ENCODE data around the gene CNOT6.
A peak's percentile ranks its signal among the peaks of the same experiment; 100 is the strongest.
"Not testable (repeated sequence)": the region's sequence is repeated elsewhere in the genome, so short reads cannot be mapped to it uniquely, and the experiment has no call there.

The CNOT6 gene

DNA sequence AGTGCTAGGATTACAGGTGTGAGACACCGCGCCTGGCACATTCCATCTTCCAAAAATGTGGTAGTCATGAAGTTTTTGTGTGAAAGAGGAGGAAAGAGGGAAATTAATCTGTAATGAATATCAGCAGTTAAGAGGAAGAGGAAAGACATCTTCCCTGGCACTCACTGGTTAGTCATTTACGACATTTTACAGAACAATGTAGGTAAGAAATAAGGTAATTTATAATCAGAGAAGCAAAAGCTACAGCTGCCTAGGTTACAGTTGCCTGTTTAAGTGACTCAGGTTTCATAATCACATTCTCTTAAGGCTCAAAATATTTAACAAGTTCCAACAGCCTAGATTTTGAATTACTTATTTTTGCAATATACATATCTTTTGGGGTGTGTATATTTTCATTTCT is 26.9 kb downstream of the CNOT6 start:
- DNase-seq (ENCODE audit: low read depth), result no peak

DNA sequence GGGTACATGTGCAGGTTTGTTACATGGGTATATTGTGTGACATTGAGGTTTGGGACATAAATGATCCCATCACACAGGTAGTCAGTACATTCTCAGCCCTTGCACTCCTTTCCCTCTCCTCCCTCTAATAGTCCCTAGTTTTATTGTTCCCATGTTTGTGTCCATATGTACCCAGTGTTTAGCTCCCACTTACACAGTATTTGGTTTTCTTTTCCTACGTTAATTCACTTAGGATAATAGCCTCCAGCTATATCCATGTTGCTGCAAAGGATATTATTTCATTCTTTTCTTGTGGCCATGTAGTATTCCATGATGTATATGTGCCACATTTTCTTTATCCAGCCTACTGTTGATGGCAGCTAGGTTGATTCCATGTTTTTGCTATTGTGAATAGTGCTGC is 27.4 kb downstream of the CNOT6 start:
- no peak for DNase-seq (ENCODE audit: low read depth)

DNA sequence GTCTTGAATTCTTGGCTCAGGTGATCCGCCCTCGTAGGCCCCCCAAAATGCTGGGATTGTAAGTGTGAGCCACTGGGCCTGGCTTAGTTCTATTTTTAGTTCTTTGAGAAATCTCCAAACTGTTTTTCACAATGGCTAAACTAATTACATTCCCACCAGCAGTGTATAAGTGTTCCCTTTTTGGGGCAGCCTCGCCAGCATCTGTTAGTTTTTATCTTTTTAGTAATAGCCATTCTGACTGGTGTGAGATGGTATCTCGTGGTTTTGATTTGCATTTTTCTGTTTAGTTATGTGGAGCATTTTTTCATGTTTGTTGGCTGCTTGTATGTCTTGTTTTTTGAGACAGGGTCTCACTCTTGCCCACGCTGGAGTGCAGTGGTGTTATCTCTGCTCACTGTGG is 28.2 kb downstream of the CNOT6 start:
- peak; percentile 16 for DNase-seq (ENCODE audit: low read depth)

DNA sequence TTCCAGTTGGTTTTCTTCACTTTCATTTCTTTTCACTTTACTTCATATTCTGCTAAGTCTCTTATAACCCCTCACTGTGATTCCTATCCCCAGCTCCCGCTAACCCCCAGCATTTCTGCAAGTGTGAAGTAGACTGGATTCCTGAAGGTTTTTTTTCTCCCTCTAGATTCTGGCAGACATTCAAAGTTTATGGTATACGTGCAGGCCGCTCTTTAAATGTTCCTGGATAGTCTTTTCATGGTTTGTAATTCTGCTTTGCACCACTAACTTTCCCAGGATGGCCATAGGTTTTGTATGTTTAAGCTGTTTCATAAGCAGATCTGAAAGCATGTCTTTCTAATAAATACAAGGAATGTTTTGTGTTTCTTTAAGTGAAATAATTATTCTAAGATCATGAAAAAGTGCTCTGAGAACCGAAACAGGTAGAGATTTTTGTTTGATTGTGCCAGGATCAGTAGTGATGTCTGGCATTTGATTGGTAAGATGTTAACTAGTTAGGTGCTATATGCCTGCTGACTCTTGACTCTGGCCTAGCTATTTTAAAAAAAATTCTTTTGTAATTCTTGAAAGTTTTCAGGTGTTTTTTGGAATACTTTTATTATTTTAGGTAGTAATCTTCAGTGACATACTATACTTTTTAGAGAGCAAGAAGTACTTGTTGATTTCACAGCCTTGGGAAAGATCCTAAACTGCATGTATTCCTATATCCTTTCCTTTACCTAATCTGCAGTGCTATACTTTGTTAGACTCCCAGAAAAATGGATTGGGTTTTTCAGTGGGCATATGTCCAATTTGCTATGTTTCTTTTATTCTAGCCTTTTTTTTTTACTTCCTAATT is 29.7 kb downstream of the CNOT6 start:
- no peak for DNase-seq (ENCODE audit: low read depth)

DNA sequence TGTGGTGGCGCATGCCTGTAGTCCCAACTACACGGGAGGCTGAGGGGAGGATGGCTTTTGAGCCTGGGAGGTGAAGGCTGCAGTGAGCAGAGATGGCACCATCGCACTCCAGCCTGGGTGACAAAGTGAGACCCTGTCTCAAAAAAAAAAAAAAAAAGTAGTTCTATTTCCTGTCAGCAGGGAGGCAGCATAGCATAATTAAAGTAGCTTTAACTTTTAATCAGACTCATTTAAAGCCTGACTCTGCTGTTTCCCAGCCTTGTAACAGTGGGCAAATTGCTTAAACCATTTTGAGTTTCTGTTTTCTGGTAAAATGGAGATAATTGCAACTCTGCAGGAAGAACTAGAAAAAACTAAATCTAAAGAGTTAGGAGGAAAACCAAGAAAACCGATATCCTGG is 31.2 kb downstream of the CNOT6 start:
- DNase-seq (ENCODE audit: low read depth), result no peak

DNA sequence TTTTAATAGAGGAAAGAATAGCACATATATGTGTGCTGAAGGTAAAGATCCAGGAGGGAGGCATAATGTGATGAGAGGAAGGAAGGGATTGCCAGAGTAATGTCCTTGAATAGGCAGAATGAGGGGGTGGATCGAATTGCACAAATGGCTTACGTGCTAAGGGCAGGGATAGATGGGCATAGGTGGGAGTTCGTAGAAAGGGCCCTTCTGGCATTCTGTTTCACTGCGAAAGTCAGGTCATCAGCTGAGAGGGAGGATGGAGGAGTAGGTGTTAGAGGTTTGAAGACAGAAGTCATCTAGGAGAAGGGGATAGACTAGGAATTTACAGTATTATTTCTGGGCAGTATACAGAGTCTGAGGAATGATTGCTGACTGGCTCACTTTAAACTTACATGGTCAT is 32.1 kb downstream of the CNOT6 start:
- DNase-seq (ENCODE audit: low read depth), result no peak

DNA sequence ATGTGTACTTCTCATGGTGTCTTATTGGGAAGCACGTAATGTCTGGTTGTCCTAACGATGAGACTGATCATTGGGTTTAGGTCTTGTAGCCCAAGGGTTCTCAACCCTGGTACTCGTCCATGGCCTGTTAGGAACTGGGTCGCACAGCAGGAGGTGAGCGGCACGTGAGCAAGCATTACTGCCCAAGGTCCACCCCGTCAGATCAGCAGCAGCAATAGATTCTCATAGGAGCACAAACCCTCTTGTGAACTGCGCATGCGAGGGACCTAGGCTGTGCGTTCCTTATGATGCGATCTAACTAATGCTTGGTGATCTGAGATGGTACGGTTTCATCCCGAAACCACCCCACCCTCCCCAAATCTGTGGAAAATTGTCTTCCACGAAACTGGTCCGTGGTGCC is 33.5 kb downstream of the CNOT6 start:
- DNase-seq (ENCODE audit: low read depth), result no peak

DNA sequence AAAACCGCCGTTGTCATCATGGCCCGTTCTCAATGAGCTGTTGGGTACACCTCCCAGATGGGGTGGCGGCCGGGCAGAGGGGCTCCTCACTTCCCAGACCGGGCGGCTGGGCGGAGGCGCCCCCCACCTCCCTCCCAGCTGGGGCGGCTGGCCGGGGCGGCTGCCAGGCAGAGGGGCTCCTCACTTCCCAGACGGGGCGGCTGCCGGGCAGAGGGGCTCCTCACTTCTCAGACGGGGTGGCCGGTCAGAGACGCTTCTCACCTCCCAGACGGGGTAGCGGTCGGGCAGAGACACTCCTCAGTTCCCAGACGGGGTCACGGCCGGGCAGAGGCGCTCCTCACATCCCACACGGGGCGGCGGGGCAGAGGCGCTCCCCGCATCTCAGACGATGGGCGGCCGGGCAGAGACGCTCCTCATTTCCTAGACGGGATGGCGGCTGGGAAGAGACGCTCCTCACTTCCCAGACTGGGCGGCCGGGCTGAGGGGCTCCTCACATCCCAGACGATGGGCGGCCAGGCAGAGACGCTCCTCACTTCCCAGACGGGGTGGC is 36.9 kb downstream of the CNOT6 start:
- DNase-seq (ENCODE audit: low read depth), result not testable (repeated sequence)

DNA sequence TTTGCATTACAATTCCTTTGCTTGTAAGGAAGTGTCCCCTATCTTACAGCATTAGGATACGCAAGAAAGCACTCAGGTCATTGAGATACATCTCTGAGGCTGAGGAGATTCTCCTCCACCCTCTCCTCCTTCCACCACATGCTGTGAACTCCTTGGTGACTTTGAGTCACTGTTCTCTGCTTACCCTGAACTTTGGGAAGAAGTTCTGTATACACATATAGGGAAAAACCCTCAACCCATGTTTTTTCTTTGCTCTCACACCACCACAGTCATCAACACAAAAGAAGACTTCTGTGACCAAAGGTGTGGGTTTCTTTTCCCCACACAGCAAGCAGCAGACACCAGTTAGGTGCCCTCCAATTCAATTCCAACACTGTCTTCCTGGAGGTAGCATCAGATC is 38.1 kb downstream of the CNOT6 start:
- DNase-seq (ENCODE audit: low read depth), result no peak

DNA sequence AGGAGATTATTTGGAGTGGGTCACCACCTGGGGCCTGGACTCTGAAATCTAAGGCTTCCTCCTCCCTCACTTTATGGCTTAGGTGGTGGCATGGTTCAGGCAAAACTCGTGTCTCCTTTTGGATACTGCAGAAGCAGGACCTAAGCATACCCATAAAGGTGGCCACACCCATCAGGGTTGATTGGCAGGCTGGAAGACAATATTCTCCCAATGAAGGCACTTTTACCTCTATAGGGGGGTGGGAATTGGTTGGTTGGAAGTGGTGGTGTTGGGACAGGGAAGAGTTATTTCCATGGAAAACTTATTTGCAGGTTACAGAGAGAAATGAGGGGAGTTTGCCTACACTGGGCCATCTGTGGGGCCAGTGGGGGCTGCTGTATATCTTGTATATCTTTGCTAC is 39.7 kb downstream of the CNOT6 start:
- DNase-seq (ENCODE audit: low read depth), result no peak

DNA sequence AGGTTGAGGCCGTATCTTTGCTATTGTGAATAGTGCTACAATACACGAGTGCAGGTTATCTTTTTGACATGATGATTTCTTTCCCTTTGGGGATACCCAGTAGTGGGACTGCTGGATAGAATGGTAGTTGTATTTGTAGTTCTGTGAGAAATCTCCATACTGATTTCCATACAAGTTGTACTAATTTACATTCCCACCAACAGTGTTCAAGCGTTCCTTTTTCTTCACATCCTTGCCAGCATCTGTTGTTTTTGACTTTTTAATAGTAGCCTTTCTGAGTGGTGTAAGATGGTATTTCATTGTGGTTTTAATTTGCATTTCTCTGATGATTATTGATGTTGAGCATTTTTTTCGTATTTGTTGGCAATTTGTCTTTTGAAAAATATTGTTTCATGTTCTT is 41.4 kb downstream of the CNOT6 start:
- no peak for DNase-seq (ENCODE audit: low read depth)

DNA sequence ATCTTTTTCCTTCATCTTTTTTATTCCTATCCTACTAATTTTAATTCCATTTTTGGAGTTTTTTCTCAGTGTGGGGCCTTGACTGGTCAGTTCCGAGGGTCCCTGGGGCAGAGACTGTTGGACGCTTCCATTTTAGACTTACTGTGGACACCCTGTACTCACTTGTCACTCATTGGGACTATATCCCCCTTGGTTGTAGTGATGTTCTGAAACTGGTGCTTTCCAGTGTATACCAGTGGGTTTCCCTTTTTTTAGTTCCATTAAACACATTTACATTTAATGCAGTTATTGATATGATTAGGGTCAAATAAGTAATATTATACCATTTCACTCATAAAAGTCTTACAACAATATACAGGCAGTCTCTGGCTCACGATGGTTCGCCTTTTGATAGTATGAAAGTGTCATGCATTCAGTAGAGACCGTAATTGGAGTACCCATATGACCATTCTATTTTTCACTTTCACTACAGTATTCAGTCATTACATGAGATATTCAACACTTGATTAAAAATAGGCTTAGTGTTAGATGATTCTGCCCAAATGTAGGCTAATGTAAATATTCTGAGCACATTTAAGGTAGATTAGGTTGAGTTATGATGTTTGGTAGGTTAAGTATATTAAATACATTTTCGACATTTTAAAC is 46.0 kb downstream of the CNOT6 start:
- no peak for DNase-seq (ENCODE audit: low read depth)

DNA sequence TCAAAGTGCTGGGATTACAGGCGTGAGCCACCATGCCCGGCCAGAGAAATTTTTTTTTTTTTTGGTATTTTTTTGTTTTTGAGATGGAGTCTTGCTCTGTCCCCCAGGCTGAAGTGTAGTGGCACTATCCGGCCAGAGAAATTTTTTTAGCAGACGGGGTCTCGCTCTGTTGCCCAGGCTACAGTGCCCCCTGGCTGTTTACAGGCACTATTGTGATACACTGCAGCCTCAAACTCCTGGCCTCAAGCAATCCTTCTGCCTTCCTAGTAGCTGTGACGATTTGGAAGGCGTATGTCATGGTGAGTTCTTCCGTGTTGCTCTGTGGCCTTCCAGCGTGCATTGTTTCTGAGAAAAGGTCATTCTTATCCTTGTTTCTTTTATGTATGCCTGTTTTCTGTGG is 47.5 kb downstream of the CNOT6 start:
- no peak for DNase-seq (ENCODE audit: low read depth)

DNA sequence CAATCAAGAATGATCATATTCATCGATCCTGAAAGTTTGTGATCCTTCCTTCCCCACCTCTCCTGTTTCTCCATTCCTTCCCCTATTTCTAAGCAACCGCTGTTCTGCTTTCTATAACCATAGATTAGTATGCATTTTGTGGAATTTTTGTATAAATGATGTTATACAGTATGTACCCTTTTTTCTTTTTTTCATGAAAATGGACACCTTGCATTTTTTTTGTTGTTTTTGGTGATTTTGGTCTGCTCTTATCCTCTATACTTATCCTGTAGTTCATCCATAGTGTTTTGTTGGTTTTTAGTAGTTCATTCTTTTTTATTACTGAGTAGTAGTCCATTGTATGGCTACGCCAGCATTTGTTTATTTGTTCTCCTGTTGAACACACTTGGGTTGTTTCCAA is 51.1 kb downstream of the CNOT6 start:
- no peak for DNase-seq (ENCODE audit: low read depth)

DNA sequence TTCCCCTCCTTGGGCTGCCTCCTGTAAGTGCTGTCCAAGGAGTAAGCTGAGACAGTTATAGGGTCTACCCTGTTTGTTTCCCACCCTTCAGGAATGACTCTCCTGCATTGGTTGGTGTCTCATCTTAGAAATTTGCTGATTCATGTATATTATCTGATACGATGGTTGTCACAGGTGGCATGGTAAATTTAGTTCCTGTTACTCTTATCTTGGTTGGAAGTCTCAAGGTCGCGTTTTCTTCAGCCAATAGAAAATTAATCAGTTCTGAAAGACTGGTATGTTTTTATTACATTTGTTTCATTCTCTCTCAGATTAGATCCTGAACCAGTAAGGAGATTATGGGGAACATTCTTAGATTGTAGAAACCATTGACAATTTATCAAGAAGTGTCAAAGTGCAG is 54.4 kb downstream of the CNOT6 start:
- DNase-seq (ENCODE audit: low read depth), result no peak

DNA sequence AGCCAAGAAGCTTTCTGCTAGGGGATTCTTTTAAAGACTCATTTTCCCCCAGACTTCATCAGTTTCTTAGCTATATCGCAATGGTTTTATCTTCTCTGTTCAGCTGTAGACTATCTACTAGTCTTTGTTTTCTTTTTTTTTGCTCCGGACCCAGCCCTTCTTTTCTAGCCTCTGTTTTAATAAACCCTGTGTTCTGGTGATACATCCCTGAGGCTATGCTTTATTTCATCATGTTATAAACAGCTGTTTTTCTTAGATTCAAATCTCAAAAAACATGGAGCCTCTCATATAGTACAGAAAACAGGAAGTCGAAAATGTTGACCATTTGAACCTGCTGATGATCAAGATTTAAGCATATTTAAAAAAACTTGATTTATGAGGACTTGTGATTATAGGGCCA is 59.4 kb downstream of the CNOT6 start:
- no peak for DNase-seq (ENCODE audit: low read depth)

DNA sequence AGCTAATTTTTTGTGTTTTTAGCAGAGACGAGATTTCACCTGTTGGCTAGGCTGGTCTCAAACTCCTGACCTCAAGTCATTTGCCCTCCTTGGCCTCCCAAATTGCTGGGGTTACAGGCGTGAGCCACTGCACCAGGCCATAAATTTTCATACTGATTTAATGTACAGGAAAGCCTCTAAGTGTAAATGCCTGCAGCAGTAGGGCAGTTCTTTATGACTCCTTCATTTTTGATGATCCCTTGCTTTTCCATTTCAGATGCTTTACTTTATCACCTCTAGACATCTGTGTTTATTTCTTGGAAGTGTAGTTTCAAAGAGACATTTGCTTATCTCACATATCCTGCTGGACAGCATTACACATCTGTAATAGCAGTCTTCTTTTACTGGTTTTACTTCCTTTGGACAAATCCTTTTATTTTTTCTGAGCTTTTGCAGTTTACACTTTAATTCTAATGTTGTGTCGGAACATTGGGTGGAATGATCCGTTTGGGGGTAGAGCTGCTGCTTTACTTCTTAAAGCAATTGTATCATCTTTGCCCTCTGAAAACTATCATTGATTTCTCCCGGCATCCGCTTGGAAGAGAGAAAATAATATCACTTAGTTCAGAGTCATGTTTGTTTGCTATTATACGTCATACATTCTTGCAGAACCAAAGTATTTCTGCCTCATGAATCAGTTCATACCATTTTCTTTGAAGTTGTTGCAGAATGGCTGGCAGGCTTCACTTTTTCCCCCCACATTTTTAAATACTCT is 61.2 kb downstream of the CNOT6 start:
- peak; percentile 3 for DNase-seq (ENCODE audit: low read depth)

DNA sequence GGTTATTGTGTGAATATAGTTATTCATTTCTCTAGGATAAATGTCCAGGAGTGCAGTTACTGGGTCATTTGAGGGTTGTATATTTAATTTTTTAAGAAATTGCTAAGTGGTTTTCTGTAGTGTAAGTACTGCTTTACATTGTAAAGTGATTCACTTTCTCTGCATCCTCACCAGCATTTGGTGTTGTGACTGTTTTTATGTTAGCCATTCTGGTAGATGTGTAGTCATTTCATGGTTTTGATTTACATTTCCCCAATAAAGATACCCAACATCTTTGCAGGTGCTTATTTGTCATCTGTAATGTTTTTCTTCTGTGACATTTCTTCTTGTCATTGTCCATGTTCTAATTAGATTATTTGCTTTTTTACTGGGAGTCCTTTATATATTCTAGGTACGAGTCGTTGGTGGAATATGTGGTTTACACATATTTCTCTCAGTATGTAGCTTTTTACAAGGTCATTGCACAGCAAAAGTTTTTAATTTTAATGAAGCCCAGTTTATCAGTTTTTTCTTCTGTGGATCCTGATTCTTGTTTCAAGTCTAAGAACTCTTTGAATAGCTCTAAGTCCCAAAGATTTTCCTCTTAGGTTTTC is 63.1 kb downstream of the CNOT6 start:
- DNase-seq (ENCODE audit: low read depth), result no peak

DNA sequence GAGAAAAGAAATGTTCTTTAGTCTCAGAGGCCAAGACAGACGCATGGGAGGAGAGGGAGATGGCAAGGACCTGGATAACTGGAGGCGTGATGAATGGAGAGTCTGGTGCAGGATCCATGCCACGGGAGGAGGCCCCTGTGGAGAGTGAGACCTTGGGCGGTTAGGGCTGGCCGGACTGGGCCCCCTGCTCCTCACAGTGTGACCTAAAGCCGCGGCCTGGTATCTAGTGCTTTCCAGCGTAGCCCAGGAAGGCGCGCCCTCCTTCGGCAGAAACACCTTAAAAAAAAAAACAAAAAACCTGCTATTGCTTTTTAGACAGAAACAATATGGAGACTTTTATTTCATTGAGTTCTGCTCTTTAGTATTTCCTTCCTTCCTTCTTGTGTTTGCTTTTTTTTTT is 64.1 kb downstream of the CNOT6 start:
- no peak for DNase-seq (ENCODE audit: low read depth)

DNA sequence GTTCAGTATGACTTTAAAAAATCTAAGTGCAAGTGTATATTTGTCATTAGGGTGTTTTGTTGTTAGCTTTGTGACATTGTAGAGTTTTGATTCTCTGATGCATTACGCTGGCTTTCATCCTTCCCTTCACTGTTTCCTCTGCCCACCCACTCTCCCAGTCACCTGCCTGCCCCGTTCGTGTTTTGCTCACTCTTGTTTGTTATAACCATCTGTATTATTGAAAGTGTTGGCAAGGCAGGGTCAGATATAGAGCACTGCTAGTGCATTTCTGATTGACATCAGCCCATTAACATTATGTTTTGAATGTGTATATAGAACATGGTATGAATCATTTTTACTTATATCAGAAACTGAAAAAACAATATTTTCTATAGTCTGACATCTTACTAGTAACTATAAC is 69.8 kb downstream of the CNOT6 start:
- no peak for DNase-seq (ENCODE audit: low read depth)

DNA sequence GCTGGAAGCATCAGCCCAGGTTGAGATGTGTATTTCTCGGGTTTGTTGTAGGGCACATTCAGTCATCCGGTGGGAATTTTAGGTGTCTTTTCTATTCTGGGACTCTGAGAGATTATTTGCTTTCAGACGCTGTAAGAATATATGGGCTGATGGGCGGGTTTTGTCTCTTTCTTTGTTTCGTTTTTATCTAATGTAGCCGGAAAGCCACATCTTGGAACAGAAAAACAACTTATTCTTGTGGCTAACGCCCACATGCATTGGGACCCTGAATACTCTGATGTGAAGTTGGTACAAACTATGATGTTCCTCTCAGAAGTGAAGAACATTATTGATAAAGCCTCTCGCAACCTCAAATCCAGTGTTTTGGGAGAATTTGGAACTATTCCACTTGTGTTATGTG is 74.7 kb downstream of the CNOT6 start:
- no peak for DNase-seq (ENCODE audit: low read depth)

DNA sequence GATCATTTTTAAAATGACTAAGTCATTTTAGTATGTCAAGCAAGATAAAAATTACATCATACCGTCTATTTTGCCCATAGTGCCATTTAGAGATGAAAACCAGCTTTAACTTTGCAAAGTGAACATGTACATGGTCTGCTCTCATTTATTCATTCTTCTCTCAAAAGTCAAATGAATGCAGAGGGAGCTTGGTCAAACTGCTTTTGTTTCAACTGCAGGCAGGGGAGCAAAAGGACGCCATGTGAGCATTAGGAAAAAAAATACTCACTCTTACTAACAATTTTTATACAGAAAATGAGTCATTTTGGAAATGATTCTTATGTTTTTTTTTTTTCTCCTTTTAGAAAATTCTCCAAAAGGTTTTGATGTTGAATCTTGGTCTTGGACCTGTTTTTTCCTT is 81.4 kb downstream of the CNOT6 start:
- DNase-seq (ENCODE audit: low read depth), result no peak

DNA sequence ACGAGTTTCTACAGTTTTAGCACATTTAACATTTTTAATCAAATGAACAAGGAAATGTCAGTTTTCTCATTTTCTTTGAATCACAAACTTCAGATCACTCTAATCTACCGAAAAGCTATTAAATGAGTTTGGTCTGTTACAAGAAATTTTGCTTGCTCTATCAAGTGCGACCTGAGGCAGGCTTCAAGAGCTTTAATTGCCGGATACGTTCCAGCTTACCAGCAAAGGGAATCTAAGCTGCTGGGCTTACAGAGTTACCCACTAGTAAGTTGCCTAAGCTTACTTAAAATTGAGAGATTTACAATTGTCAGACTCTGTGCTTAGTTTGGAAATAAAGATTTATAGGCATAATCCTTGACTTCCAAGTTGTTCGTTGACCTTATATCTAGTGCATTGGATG is 86.5 kb downstream of the CNOT6 start:
- DNase-seq (ENCODE audit: low read depth), result no peak

All from fibroblast of gingiva (primary cell).